Skin epidermis (tissue), 12 donors: ENCODE measurements around the gene GAB1.

Experiments
- H3K27ac ChIP-seq, 21 experiments: fragments of 200-600 bp; sonication (generic) in 11 of 21; one replicate each; pipeline ENCODE4 v1.5.0; 2020; ENCODE audit warnings: mild to moderate bottlenecking in 3 of 21, inconsistent platforms in 2 of 21, moderate library complexity in 2 of 21
- H3K4me3 ChIP-seq, 7 experiments: fragments of 200-600 bp; sonication (generic) in 2 of 7; one replicate each; pipeline ENCODE4 v1.5.0; 2020; ENCODE audit warnings: inconsistent platforms in 2 of 7, mild to moderate bottlenecking in 2 of 7, moderate library complexity in 1 of 7

The GAB1 gene

GRCh38 chr4:143355540-143356217 is 19.0 kb downstream of the GAB1 start:
- Histone ChIP-seq H3K27ac (peak overlapping the region in 15 of 21 experiments; percentile 3 to 67 (median 47)), H3K4me3 (no peak overlapping the region)

GRCh38 chr4:143356493-143356892 is 19.8 kb downstream of the GAB1 start:
- Histone ChIP-seq H3K4me3 (no peak overlapping the region), H3K27ac (peak overlapping the region in 11 of 21 experiments; percentile 3 to 61 (median 35))

- Histone ChIP-seq H3K4me3 (no peak overlapping the region), H3K27ac (peak overlapping the region in 12 of 21 experiments; percentile 13 to 78 (median 28))
These were observed 20.6 kb downstream of the GAB1 start for GRCh38 chr4:143357161-143357845.

- Histone ChIP-seq H3K27ac (peak overlapping the region in 14 of 21 experiments; percentile 1 to 79 (median 36)), H3K4me3 (no peak overlapping the region)
These were observed 21.7 kb downstream of the GAB1 start for GRCh38 chr4:143358419-143358818.

- peak overlapping the region in 19 of 21 experiments; percentile 23 to 79 (median 50) for H3K27ac ChIP-seq
- peak overlapping the region in 1 of 7 experiments; percentile 7 for H3K4me3 ChIP-seq
These were observed 22.4 kb downstream of the GAB1 start for GRCh38 chr4:143358923-143359643.

GRCh38 chr4:143359644-143360193 is 23.0 kb downstream of the GAB1 start:
- H3K4me3 ChIP-seq: peak overlapping the region in 1 of 7 experiments; percentile 7
- peak overlapping the region in 19 of 21 experiments; percentile 2 to 79 (median 50) for H3K27ac ChIP-seq

- peak overlapping the region in 10 of 21 experiments; percentile 5 to 78 (median 28) for H3K27ac ChIP-seq
- H3K4me3 ChIP-seq: no peak overlapping the region
These were observed 24.4 kb downstream of the GAB1 start for GRCh38 chr4:143360838-143361625.

- no peak overlapping the region for H3K27ac ChIP-seq
- no peak overlapping the region for H3K4me3 ChIP-seq
These were observed 25.8 kb downstream of the GAB1 start for GRCh38 chr4:143362349-143363046.

- Histone ChIP-seq H3K27ac (no peak overlapping the region), H3K4me3 (no peak overlapping the region)
These were observed 26.7 kb downstream of the GAB1 start for GRCh38 chr4:143363332-143363731.

GRCh38 chr4:143364063-143364462 is 27.4 kb downstream of the GAB1 start:
- H3K27ac ChIP-seq: no peak overlapping the region
- H3K4me3 ChIP-seq: no peak overlapping the region

GRCh38 chr4:143367863-143368262 is 31.2 kb downstream of the GAB1 start:
- H3K27ac ChIP-seq: no peak overlapping the region
- no peak overlapping the region for H3K4me3 ChIP-seq

- no peak overlapping the region for H3K27ac ChIP-seq
- no peak overlapping the region for H3K4me3 ChIP-seq
These were observed 32.9 kb downstream of the GAB1 start for GRCh38 chr4:143369552-143369951.

GRCh38 chr4:143372093-143372915 is 35.6 kb downstream of the GAB1 start:
- Histone ChIP-seq H3K27ac (no peak overlapping the region), H3K4me3 (no peak overlapping the region)

GRCh38 chr4:143374255-143374654 is 37.6 kb downstream of the GAB1 start:
- Histone ChIP-seq H3K27ac (no peak overlapping the region), H3K4me3 (no peak overlapping the region)

GRCh38 chr4:143374771-143375170 is 38.1 kb downstream of the GAB1 start:
- no peak overlapping the region for H3K27ac ChIP-seq

GRCh38 chr4:143375326-143376073 is 38.8 kb downstream of the GAB1 start:
- no peak overlapping the region for H3K4me3 ChIP-seq
- H3K27ac ChIP-seq: no peak overlapping the region

More at GRCh38 chr4:143374771-143375170, 38.1 kb downstream of the GAB1 start:
- H3K4me3 ChIP-seq: no peak overlapping the region

- peak overlapping the region in 3 of 21 experiments; percentile 6 to 27 (median 22) for H3K27ac ChIP-seq
These were observed 41.0 kb downstream of the GAB1 start for GRCh38 chr4:143377611-143378099.

More at GRCh38 chr4:143377611-143378099, 41.0 kb downstream of the GAB1 start:
- H3K4me3 ChIP-seq: no peak overlapping the region
